ENCODE results near the gene CLEC4C. TPM values are rescaled to one million over a fixed set of nuclear protein-coding genes. Genes with fewer than 3 reads are reported as not detected.

Gene CLEC4C
- total and polyA plus RNA-seq, 2 of the 8 experiments (the other 6 are each of a cell fraction or from before 2014, with no cell fraction given): 0.76 TPM; not detected in 1

GRCh38 chr12:7693793-7694192, 53.4 kb downstream of the CLEC4C start:
- no peaks in the 10 kb centered on the region for H3K79me1 ChIP-seq (ENCODE audit: low read depth, low read length)
- H4K8ac ChIP-seq (ENCODE audit: extremely low read depth, insufficient read depth, low read length): no peak overlapping the region
- peak overlapping the region; percentile 89 for H3K18ac ChIP-seq (ENCODE audit: extremely low read depth, low read length)
- peak overlapping the region; percentile 32 for H3K56ac ChIP-seq (replicated peaks; ENCODE audit: insufficient read length, low read depth, low read length)
- peak overlapping the region; percentile 36 for H2BK20ac ChIP-seq (ENCODE audit: low read length)
- TF ChIP-seq MAX (IDR thresholded peaks at IDR 0.05) (peak; percentile 39; the same call in 1 of the 2 replicates), PHF8 (conservative IDR thresholded peaks at IDR 0.05; ENCODE audit: low read depth, low read length) (no peak)
- peak overlapping the region; percentile 45; the same call in 1 of the 2 replicates for H2AK5ac ChIP-seq (ENCODE audit: low read depth, low read length)
- FAIRE-seq (no peak), DNase-seq (ENCODE audit: low read depth in 1 of 2, low spot score in 2 of 2) (no peak)
- H3K14ac ChIP-seq (ENCODE audit: insufficient read length): no peak overlapping the region
- peak overlapping the region in 1 of 2 experiments; percentile 56; a peak in 1 of 4 replicates for H3K4me2 ChIP-seq (ENCODE audit: insufficient read depth in 1 of 2, low read depth in 2 of 2, low read length in 2 of 2)
- peak overlapping the region; percentile 93; the same call in 1 of the 2 replicates for H2BK5ac ChIP-seq (ENCODE audit: low read depth, low read length)
- H2BK12ac ChIP-seq (ENCODE audit: low read depth, low read length): peak overlapping the region; percentile 97
- no peak overlapping the region for H3K23ac ChIP-seq (ENCODE audit: insufficient read length)
- H3K79me2 ChIP-seq (ENCODE audit: control insufficient read depth in 1 of 2, insufficient read depth in 2 of 2, low read length in 2 of 2): no peaks in the 10 kb centered on the region
- ChIA-PET POLR2A (ENCODE audit: partially characterized antibody) (no interaction called here), CTCF (ENCODE audit: partially characterized antibody) (interaction anchor here (0.6 to 2.2 kb wide), 6 partner anchors 11 to 59 kb away, joined by 3 to 5 read pairs (median 4); no protein-coding TSS in a partner anchor)
- no peak overlapping the region for H2AFZ ChIP-seq (ENCODE audit: low read length)
- H4K5ac ChIP-seq (ENCODE audit: insufficient read length, low read depth, low read length): peak overlapping the region; percentile 73
- peaks cover 2 to 16% (median 9%) of the 10 kb centered on the region in 4 experiments; a peak in 6 of 7 replicates for H3K4me1 ChIP-seq (replicated peaks in 1 of 4; ENCODE audit: control insufficient read depth in 3 of 4, insufficient read depth in 4 of 4, low read length in 3 of 4)
- no peak overlapping the region for H3K27ac ChIP-seq (ENCODE audit: low read depth, low read length)
- no peaks in the 10 kb centered on the region for H3K27me3 ChIP-seq (replicated peaks in 1 of 4; ENCODE audit: control insufficient read depth in 3 of 4, extremely low read depth in 1 of 4, insufficient read depth in 3 of 4, low read length in 3 of 4)
- no peaks in the 10 kb centered on the region for H3K9me3 ChIP-seq (ENCODE audit: insufficient read depth in 2 of 2, low read depth in 1 of 2, low read length in 1 of 2)
- H3K4me3 ChIP-seq (ENCODE audit: extremely low read depth in 1 of 4, insufficient read depth in 2 of 4, low read depth in 3 of 4, low read length in 4 of 4): no peak overlapping the region
- no peak overlapping the region for H3K9ac ChIP-seq (replicated peaks in 1 of 4; ENCODE audit: extremely low read depth in 1 of 4, low read depth in 3 of 4, low read length in 3 of 4)
- H2BK15ac ChIP-seq (ENCODE audit: low read length): 0 out of 2 replicates have a peak overlapping the region, but pooled peaks have one; percentile 50
- peak overlapping the region; percentile 87 for H2BK120ac ChIP-seq (replicated peaks; ENCODE audit: low read depth, low read length)
- peak overlapping the region; percentile 100 for H4K91ac ChIP-seq (replicated peaks; ENCODE audit: insufficient read length, low read length)
- 84% methylated on average over 6 of the region's 6 CpGs; no CpG with 5 or more reads in 1 of the 2 experiments for WGBS, 2 experiments (ENCODE audit: extremely low coverage in 1 of 2, insufficient coverage in 1 of 2, insufficient read length in 1 of 2, insufficient replicate concordance in 2 of 2, low coverage in 1 of 2, low lambda C conversion rate in 2 of 2, missing lambda C conversion rate in 1 of 2)
- no peaks in the 10 kb centered on the region for H4K20me1 ChIP-seq (replicated peaks in 1 of 2; ENCODE audit: control insufficient read depth in 1 of 2, insufficient read depth in 2 of 2, low read length in 2 of 2)
- 0 out of 8 replicates have a peak, but pooled peaks cover 0 to 3% (median 0%) of the 10 kb centered on the region in 4 experiments for H3K36me3 ChIP-seq (ENCODE audit: control insufficient read depth in 2 of 4, insufficient read depth in 4 of 4, low read length in 3 of 4)
- H3K4ac ChIP-seq (replicated peaks; ENCODE audit: insufficient read length, low read depth, low read length): peak overlapping the region; percentile 89
- H3K23me2 ChIP-seq (ENCODE audit: low read depth, low read length): no peaks in the 10 kb centered on the region
